ENCODE results near the gene CCL2. TPM values are rescaled to one million over a fixed set of nuclear protein-coding genes. Genes with fewer than 3 reads are reported as not detected.
"Not testable (repeated sequence)": the region's sequence is repeated elsewhere in the genome, so short reads cannot be mapped to it uniquely, and the experiment has no call there.

The CCL2 gene
- total RNA-seq, 2 donors from 2014 or later: 46.3 to 118 TPM

DNA sequence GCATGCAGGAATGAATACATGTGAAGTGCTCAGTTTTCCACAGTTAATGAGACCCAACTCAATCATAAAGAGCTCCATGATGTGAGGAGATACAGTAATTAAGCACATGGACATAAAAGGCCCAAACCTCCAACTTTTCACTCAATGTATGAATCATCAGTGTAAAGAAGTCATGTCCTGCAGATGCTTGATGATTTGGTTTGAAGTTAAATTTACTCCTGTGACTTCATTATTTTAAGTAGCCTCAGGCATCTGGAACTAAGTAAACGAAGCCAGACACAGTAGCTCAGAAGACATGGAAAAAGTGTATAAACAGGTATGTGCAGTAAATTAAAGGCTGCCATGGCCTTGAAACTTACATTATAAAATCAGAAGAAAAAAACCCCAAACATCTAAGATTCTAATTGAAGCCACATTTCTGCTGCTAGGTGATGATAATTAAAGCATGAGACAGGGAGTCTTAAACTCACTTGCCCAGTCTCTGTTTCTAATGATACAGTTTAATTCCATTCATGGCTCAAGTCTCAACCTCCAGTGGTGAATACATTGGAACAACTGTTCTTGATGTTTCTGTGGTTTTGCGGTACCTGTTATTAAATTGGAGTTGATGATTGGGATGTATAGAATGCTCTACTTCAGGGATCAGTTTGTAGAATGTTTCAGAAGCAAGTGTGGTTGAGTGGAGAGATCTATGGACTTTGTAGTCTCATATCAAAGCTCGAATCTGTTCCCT is 28.9 kb upstream of the CCL2 start:
- Histone ChIP-seq H3K27ac (no peak overlapping the region), H3K4me3 (no peak overlapping the region), H3K27me3 (no peaks in the 10 kb centered on the region), H3K36me3 (no peaks in the 10 kb centered on the region), H3K9me3 (peaks cover 0 to 14% of the 10 kb centered on the region in 2 donors), H3K4me1 (no peaks in the 10 kb centered on the region)
- TF ChIP-seq, protein P1, sequence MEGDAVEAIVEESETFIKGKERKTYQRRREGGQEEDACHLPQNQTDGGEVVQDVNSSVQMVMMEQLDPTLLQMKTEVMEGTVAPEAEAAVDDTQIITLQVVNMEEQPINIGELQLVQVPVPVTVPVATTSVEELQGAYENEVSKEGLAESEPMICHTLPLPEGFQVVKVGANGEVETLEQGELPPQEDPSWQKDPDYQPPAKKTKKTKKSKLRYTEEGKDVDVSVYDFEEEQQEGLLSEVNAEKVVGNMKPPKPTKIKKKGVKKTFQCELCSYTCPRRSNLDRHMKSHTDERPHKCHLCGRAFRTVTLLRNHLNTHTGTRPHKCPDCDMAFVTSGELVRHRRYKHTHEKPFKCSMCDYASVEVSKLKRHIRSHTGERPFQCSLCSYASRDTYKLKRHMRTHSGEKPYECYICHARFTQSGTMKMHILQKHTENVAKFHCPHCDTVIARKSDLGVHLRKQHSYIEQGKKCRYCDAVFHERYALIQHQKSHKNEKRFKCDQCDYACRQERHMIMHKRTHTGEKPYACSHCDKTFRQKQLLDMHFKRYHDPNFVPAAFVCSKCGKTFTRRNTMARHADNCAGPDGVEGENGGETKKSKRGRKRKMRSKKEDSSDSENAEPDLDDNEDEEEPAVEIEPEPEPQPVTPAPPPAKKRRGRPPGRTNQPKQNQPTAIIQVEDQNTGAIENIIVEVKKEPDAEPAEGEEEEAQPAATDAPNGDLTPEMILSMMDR (IDR thresholded peaks at IDR 0.05): no peak
- DNase-seq (ENCODE audit: low spot score): no peak

DNA sequence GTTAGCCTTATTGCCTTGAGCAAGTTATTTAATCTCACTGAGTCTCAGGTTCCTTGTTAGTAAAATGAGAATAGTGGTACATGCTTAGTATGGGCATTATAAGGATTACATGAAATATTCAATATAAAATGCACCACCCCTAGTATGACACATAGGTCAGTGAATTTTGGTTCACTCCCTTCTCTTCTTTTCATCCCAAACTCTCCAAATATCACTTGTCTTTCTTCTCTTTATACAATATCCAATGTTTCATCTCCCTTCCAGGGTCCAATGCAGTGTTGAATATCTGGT is 28.4 kb upstream of the CCL2 start:
- DNase-seq (ENCODE audit: low spot score): no peak
- Histone ChIP-seq H3K27ac (no peak overlapping the region), H3K4me3 (no peak overlapping the region), H3K27me3 (no peaks in the 10 kb centered on the region), H3K9me3 (peaks cover 0 to 14% of the 10 kb centered on the region in 2 donors), H3K4me1 (no peaks in the 10 kb centered on the region), H3K36me3 (no peaks in the 10 kb centered on the region)
- TF ChIP-seq, protein P1 (IDR thresholded peaks at IDR 0.05): no peak

DNA sequence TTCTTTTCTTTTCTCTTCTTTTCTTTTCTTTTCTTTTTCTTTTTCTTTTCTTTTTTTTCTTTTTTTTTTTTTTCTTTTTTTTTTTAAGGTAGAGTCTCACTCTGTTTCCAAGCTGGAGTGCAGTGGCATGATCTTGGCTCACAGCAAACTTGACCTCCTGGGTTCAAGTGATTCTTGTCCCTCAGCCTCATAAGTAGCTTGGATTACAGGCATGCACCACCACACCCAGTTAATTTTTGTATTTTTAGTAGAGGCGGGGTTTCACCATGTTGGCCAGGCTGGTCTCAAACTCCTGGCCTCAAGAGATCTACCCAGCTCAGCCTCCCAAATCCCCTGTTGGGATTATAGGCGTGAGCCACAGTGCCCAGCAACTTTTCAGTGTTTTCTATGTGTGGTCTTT is 27.8 kb upstream of the CCL2 start:
- not testable (repeated sequence) for DNase-seq (ENCODE audit: low spot score); H3K4me3 ChIP-seq; H3K27me3 ChIP-seq; H3K4me1 ChIP-seq; H3K36me3 ChIP-seq; H3K27ac ChIP-seq
- peaks cover 0 to 14% of the 10 kb centered on the region in 2 donors for H3K9me3 ChIP-seq

DNA sequence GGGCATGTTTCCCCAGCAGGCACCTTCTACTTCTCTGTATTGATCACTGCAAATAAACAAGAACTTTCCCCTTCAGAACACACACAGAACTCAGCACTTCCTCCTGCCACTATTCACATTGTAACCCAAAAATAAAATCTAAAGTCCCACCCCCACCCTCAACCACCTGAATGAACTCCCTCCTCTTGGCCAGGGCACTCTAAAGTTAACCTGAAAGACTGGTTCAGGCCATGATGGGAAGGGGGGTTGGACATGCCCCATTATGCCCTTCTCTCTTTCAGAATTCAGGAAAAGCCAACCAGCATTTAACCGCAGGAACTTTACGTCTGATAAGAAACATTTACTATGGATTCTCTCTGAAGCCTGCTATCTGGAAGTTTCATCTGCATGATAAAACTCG is 27.4 kb upstream of the CCL2 start:
- no peak overlapping the region for H3K4me3 ChIP-seq
- no peaks in the 10 kb centered on the region for H3K27me3 ChIP-seq
- no peak for DNase-seq (ENCODE audit: low spot score)
- H3K27ac ChIP-seq: no peak overlapping the region
- peaks cover 0 to 14% of the 10 kb centered on the region in 2 donors for H3K9me3 ChIP-seq
- TF ChIP-seq, protein P1 (IDR thresholded peaks at IDR 0.05): no peak
- no peaks in the 10 kb centered on the region for H3K36me3 ChIP-seq
- H3K4me1 ChIP-seq: no peaks in the 10 kb centered on the region

DNA sequence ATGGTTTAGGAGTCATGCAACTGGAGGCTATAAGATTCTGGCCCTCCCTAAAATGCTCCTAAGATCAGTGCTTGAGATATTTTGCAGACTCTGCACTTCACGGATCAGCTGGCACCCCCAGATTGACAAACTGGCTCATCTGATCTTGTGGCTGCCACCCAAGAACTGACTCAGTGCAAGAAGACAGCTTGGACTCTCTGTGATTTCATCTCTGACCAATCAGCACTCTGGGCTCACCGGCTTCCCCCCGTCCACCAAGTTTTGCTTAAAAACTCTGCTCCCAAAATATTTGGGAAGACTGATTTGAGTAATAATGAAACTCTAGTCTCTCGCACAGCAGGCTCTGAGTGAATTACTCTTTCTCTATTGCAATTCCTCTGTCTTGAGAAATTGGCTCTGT is 26.3 kb upstream of the CCL2 start:
- no peak for DNase-seq (ENCODE audit: low spot score)
- no peak overlapping the region for H3K4me3 ChIP-seq
- H3K36me3 ChIP-seq: no peaks in the 10 kb centered on the region
- TF ChIP-seq, protein P1 (IDR thresholded peaks at IDR 0.05): no peak
- peaks cover 0 to 3% of the 10 kb centered on the region in 2 donors for H3K4me1 ChIP-seq
- H3K9me3 ChIP-seq: peaks cover 0 to 14% of the 10 kb centered on the region in 2 donors
- H3K27ac ChIP-seq: no peak overlapping the region
- no peaks in the 10 kb centered on the region for H3K27me3 ChIP-seq

DNA sequence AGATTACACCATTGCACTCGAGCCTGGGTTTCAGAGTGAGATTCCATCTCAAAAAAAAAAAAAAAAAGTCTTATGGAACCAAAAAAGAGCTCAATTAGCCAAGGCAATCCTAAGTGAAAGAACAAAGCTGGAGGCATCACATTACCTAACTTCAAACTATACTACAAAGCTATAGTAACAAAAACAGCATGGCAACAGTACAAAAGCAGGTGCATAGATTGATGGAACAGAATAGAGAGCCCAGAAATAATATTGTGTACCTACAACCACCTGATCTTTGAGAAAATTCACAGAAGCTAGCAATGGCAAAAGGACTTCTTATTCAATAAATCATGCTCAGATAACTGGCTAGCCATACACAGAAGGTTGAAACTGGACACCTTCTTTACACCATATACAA is 24.7 kb upstream of the CCL2 start:
- TF ChIP-seq, protein P1 (IDR thresholded peaks at IDR 0.05): no peak
- no peak overlapping the region for H3K27ac ChIP-seq
- H3K36me3 ChIP-seq: no peaks in the 10 kb centered on the region
- peaks cover 0 to 19% of the 10 kb centered on the region in 2 donors for H3K4me1 ChIP-seq
- H3K4me3 ChIP-seq: no peak overlapping the region
- peaks cover 0 to 14% of the 10 kb centered on the region in 2 donors for H3K9me3 ChIP-seq
- DNase-seq (ENCODE audit: low spot score): no peak
- no peaks in the 10 kb centered on the region for H3K27me3 ChIP-seq
